ENCODE data around the gene RYR3. TPM values are rescaled to one million over a fixed set of nuclear protein-coding genes. Genes with fewer than 3 reads are reported as not detected.

Gene RYR3
- total RNA-seq, 1 donor from 2014 or later = not detected

DNA sequence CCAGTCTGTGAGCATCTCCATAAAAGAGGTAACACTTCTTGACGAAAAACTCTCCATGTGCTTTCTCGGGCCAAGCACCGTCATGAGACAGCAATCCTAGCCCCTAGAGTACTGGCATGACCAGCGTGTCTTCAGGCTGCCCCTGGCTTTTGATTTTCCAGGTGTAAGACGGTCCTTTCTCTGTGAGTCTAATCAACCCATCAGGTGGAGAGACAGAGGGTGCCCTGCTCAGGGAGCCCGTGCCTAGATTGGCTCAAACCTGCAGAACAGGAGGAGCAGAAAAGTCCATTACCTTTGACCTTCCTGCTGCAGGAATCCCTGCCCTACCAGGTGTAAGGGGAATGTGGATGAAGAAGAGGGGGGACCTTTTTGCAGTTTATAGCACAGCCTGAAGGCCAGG is 548.1 kb downstream of the RYR3 start:
- no peak overlapping the region for H3K4me3 Mint-ChIP-seq

DNA sequence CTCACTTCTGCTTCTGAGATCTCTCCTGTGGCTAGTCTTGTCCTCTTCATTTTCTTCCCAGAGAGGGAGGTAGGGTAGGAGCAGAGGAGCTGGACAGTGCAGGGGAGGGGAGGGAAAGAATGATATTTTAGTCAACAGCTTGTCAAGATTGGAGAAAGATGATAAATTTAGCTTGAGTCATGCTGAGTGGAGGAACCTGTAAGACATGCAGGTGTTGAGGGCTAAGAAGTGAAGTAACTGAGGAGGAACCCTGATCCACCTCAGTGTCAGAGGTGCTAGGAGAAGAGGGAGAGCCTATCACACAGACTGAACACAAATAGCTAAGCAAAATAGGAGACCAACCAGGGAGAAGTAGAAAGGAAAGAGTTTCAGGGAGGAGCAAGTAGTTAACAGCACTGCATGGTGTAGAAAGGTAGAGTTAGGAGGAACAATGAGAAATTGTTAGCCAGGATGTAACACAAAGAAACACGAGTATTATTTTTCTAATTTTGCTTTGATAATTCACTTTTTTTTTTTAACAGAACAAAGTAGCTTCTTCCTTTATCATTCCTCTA is 549.3 kb downstream of the RYR3 start:
- no peaks in the 10 kb centered on the region for H3K9me3 Mint-ChIP-seq
- ChIA-PET POLR2A (no interaction called here), CTCF (no interaction called here)

More for the DNA sequence above, 548.1 kb downstream of the RYR3 start:
- Mint-ChIP-seq H3K4me1 (no peaks in the 10 kb centered on the region), H3K27me3 (no peaks in the 10 kb centered on the region), H3K36me3 (ENCODE audit: low read depth) (peaks cover 8% of the 10 kb centered on the region), H3K9me3 (no peaks in the 10 kb centered on the region), H3K27ac (no peak overlapping the region)
- ChIA-PET POLR2A (no interaction called here), CTCF (no interaction called here)
- TF ChIP-seq, protein P1, sequence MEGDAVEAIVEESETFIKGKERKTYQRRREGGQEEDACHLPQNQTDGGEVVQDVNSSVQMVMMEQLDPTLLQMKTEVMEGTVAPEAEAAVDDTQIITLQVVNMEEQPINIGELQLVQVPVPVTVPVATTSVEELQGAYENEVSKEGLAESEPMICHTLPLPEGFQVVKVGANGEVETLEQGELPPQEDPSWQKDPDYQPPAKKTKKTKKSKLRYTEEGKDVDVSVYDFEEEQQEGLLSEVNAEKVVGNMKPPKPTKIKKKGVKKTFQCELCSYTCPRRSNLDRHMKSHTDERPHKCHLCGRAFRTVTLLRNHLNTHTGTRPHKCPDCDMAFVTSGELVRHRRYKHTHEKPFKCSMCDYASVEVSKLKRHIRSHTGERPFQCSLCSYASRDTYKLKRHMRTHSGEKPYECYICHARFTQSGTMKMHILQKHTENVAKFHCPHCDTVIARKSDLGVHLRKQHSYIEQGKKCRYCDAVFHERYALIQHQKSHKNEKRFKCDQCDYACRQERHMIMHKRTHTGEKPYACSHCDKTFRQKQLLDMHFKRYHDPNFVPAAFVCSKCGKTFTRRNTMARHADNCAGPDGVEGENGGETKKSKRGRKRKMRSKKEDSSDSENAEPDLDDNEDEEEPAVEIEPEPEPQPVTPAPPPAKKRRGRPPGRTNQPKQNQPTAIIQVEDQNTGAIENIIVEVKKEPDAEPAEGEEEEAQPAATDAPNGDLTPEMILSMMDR (IDR thresholded peaks at IDR 0.05) = no peak
- intact Hi-C loops (cut with micrococcal nuclease) = no loop called here
- ATAC-seq (ENCODE audit: low read depth) (no peak), DNase-seq (no peak)

DNA sequence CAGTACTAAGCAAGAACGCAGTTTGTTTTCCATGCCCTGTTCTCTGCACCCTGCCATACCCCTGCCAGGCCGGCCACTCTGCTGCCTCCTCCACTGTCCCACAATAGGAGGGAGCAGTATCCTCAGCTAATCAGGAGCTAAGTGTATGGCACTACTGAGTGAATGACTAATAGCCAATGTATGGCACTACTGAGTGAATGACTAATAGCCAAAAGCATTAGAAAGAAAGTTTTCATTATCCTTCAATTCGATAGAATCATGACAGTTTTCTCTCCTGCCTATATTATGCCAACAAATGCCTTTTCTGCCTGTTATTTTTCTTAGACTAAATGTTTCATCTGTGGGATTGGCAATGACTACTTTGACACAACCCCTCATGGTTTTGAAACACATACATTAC is 550.0 kb downstream of the RYR3 start:
- DNase-seq = no peak
- Mint-ChIP-seq H3K36me3 (ENCODE audit: low read depth) (peaks cover 23% of the 10 kb centered on the region), H3K4me3 (no peak overlapping the region), H3K4me1 (no peaks in the 10 kb centered on the region), H3K9me3 (no peaks in the 10 kb centered on the region), H3K27me3 (no peaks in the 10 kb centered on the region), H3K27ac (no peak overlapping the region)
- no peak for ATAC-seq (ENCODE audit: low read depth)
- POLR2A ChIA-PET = no interaction called here
- CTCF ChIA-PET = no interaction called here
- TF ChIP-seq, protein P1 (IDR thresholded peaks at IDR 0.05) = no peak
- intact Hi-C loops (cut with micrococcal nuclease) = no loop called here

More for the DNA sequence above, 549.3 kb downstream of the RYR3 start:
- DNase-seq (no peak), ATAC-seq (ENCODE audit: low read depth) (no peak)
- H3K4me3 Mint-ChIP-seq = no peak overlapping the region
- peaks cover 19% of the 10 kb centered on the region for H3K36me3 Mint-ChIP-seq (ENCODE audit: low read depth)
- TF ChIP-seq, protein P1 (IDR thresholded peaks at IDR 0.05) = no peak
- H3K27me3 Mint-ChIP-seq = no peaks in the 10 kb centered on the region
- intact Hi-C loops (cut with micrococcal nuclease) = no loop called here
- H3K27ac Mint-ChIP-seq = no peak overlapping the region
- no peaks in the 10 kb centered on the region for H3K4me1 Mint-ChIP-seq

DNA sequence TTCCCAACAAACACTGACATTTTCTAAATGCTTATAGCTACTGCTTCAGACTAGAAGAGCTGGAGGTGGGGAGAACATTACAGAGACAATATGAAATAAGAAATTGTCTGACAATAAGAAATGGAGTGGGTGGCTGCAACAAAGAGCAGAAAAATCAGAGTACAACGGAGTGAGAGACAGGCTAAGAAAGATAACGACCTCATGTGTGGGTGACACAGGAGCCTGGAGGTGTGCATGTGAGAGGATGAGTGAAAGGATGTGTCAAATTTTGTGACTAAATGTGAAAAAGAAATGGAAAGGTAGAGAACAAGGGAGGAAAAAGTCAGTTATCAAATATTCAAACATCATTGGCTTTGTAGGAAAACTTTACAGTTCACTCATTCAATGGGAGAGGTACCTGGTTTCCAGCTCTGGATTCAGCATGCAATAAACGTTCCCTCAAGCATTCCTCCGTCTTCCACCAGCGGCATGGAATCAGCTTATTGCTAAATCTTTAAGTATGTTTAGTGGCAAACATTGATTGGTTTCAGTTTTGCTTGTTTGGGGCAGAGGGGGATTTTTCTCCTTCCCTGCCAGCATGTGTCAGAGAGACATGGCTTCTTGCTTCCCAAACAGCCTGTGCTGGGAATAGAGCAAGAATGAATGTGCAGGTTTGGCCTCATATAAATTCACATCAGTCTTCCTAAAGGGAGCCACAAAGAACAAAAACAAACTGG is 553.8 kb downstream of the RYR3 start:
- H3K27ac Mint-ChIP-seq = no peak overlapping the region
- intact Hi-C loops (cut with micrococcal nuclease) = no loop called here
- POLR2A ChIA-PET = no interaction called here

DNA sequence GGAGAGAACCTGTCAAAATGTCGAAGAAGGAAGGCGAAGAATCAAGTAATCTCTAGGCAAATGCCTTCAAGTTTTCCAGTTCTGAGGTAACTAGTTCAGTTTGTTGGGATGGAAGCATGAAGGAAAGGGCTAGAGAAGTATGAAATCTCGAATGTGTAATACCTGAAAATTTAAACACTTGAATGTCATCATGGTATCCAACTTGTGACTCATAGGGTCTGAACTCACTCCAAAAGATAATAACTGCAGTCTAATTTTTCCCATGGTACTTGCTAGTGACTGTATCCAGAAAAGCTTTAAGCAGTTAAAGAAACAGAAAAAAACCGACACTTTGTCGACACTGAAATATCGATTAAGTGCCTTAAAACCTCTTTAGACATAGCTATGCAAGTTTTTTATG is 554.6 kb downstream of the RYR3 start:
- TF ChIP-seq, protein P1 (IDR thresholded peaks at IDR 0.05) = no peak
- Mint-ChIP-seq H3K27me3 (no peaks in the 10 kb centered on the region), H3K9me3 (no peaks in the 10 kb centered on the region), H3K4me1 (no peaks in the 10 kb centered on the region), H3K4me3 (no peak overlapping the region), H3K27ac (no peak overlapping the region), H3K36me3 (ENCODE audit: low read depth) (peaks cover 41% of the 10 kb centered on the region)
- no peak for DNase-seq
- ChIA-PET POLR2A (no interaction called here), CTCF (no interaction called here)
- ATAC-seq (ENCODE audit: low read depth) = no peak
- intact Hi-C loops (cut with micrococcal nuclease) = no loop called here

More for the DNA sequence above, 553.8 kb downstream of the RYR3 start:
- H3K27me3 Mint-ChIP-seq = no peaks in the 10 kb centered on the region
- H3K9me3 Mint-ChIP-seq = no peaks in the 10 kb centered on the region
- H3K4me3 Mint-ChIP-seq = no peak overlapping the region
- H3K4me1 Mint-ChIP-seq = no peaks in the 10 kb centered on the region
- no peak for ATAC-seq (ENCODE audit: low read depth)
- no peak for DNase-seq
- CTCF ChIA-PET = no interaction called here
- H3K36me3 Mint-ChIP-seq (ENCODE audit: low read depth) = peaks cover 36% of the 10 kb centered on the region
- TF ChIP-seq, protein P1 (IDR thresholded peaks at IDR 0.05) = no peak

Measured in activated B cell treated with CpG ODN at 0.5 μM for 24 hours (primary cell).